GM21619 (cell line): ENCODE measurements around the gene VAV2.

Experiments used
- ATAC-seq: cut with Tn5 transposase; IDR thresholded peaks from one replicate; pipeline ENCODE4 v1.9.1; 2021; ENCODE audit not compliant: unreplicated experiment

VAV2 gene

DNA sequence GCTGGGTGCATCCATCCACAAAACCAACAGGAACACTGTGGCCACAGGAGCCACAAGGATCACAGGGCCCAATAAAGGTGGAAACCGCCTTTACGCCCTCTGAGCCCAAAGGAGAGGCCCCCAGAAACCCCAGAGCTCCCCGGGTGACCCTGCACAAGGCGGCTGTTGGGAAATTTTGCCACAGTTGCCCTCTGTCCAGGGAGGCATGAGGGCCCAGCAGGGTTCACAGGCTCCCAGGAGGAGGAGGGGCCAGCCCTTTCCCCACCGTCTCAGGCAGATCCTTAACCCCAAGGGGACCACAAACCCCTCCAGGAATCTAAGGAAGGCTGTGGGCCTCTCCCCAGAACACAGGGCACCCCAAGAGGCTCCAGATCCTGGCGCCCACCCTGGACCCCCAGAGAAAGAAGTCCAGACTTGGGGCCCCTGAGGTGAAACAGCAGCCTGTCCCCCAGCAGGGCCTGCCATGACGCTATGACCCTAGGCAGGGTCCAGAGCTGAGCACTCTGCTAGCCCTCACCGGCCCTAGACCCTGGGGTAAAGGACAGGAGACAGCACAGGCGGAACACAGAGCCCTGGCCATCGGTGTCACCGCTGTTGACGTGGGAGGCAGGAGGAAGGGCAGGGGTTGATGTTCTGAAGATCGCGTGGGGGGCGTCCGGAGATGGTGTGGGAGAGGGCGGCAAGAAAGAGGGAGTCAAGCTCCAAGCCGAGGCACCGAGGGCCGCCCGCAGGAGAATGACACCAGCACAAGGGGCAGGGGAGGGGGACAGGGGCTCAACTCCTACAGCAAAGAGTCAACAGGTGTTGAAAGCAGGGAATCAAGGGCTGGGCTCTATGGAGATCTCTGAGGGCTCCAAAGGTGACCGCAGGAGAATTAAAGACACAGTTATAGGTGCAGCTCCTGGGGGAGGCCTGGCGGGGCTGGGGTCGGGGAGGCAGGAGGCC is 97.5 kb downstream of the VAV2 start:
- no peak for ATAC-seq

DNA sequence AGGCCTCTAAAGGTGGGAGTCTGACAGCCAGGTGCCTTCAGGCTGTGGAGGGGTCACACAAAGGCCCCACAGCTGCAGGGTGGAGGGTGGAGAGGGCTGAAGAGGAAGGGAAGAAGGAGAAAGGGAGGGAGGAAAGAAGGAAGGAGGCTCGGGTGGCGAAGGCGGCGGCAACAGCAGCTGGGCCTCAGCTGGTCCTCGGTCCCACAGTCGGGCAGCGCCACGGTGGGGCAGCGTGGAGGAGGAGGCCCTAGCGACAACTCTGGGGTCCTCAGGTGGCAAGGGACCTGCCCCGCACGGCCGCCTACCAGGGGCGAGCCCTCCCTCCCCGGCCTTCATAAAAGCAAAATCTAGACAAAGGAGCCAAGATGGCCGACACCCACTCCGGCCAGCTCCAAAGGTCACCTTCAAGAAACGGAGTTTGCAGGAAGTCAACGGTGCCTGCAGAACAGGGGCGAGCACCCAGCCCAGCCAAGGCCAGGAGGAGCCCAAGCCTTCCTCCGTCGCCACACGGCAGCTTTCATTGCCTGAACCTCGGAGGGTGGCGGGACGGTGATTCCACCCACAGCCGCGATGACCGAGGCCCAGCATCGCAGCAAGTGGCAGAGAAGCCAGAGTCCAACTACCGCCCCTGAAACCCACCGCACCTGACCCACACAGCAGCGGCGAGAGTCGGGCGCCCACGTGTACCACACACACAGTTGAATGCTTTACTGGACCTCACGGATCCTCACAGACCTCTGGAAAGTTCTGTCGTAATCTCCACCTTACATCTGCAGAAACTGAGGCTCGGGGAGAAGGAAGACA is 98.7 kb downstream of the VAV2 start:
- no peak for ATAC-seq

- no peak for ATAC-seq
Measured at GRCh38 chr9:133892193-133892920, 99.8 kb downstream of the VAV2 start.

GRCh38 chr9:133891741-133892140 is 100.4 kb downstream of the VAV2 start:
- no peak for ATAC-seq

DNA sequence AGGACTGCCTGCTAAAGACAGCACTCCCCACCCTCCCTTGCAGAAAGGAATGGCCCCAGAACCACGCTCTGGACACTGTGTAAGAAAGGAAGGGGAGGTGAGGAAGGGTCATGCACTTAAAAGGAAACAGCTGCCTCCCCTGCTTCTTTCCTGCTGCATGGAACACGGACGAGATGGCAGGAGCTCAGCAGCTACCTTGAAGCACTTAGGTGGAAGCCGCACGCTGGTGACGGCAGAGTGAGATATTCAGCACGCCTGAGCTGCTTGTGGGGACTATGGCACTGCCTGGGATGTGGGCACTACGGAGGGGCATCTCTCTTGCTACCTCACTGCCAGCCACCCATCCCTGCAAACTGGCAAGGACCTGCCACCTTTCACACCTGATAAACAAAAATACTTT is 101.5 kb downstream of the VAV2 start:
- ATAC-seq = no peak

- no peak for ATAC-seq
Measured at GRCh38 chr9:133889584-133890301, 102.4 kb downstream of the VAV2 start.

- no peak for ATAC-seq
Measured at GRCh38 chr9:133888809-133889491, 103.2 kb downstream of the VAV2 start.

GRCh38 chr9:133888048-133888808 is 103.9 kb downstream of the VAV2 start:
- no peak for ATAC-seq

DNA sequence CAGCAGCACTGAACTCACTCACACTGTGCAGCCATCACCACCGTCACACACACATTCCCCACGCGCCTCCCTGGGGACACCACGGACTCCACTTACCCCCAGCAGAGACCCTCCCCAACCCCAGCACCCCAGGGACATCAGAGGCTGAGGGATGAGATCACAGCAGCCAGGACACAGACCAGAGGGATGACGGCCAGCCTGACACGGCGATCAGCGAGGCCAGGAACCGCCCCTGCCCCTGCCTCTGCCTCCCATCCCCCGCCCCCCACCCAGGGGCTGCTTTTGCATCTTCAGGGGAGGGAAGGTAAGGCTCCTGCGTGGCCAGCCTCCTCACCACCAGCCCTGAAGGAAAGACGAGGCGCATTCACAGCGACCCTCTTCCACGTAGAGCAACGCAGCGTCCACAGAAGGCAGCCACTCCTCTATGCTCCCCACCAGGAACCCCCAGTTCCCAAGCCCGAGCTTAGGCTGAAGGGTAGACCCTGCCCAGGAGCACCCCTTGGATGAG is 104.5 kb downstream of the VAV2 start:
- no peak for ATAC-seq

DNA sequence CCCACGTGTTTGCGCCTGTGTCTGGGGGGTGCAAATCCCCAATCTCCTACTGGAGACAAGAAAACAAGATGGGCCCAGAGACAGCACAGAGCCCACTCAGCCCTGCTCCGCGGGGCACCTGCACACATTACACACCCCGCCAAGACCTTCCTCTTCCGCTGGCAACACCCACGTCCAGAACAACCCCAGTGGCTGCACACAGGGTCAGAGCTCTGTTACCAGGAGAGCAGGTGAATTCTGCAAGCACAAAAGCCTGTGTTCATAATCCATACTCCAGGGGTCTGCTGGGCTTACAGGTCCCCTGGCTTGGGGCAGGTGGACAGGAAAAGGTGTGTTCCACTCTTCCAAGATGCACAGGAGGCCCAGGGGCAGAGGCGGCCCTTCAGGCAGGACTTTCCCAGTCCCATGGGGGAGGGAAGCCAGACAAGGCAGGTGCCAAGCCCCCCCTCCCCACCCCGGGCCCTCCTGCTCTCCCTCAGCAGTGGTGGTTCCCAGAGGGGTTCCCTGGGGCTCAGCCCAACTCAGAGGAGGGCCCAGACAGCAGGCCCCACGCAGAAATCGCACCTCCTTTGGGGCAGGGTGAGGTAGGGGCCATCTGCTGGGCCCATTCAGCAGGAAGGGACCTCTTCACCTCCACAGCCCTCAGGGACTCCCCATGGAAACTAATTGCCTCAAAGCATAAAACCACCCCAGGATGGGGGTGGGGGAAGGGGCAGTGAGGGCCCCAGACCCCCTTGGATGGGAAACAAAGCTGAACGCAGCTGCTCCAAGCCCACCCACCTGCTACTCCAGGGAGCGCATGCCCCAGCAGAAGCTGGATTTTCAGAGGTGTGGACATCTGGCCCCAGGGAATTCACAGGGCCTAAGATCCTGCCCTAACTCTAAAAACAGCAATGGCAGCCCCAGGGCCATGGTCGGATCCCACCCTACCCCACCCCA is 105.3 kb downstream of the VAV2 start:
- no peak for ATAC-seq

DNA sequence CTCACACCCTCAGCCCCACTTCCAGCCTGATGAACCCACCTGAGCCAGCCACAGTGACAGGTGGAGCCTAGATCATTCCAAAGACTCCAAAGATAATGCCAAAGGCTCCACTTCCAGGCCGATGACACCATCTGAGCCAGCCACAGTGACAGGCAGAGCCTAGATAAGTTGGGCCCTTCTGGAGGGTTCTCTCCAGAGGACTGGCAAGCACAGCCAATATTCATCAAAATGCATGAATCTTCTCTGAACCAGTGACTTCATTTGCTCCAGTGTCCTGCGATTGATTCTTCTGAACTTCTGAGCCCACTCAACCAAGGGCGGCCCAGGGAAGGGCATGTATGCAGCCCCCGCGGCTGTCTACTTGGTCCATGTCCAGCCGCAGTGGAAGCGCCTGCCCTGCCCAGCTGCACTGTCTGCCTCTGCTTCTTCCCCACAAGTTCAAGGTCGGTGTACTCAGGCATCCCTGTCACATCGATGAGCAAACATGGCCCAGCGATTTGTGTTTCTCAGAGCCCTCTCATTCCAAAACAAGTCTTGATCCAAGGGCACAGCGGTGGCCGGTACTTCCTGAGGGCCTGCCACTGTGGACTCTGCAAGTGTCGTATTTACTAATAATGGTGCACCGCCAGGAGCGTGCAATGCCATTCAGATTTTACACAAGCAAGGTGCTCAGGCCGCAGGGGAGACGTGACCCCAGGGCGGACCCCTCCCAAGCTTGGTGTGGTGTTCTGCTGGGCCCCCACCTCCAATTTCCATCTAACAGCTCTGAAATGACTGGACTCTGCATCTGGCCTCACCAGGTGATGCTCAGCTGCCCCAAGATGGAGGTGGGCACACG is 107.0 kb downstream of the VAV2 start:
- no peak for ATAC-seq

DNA sequence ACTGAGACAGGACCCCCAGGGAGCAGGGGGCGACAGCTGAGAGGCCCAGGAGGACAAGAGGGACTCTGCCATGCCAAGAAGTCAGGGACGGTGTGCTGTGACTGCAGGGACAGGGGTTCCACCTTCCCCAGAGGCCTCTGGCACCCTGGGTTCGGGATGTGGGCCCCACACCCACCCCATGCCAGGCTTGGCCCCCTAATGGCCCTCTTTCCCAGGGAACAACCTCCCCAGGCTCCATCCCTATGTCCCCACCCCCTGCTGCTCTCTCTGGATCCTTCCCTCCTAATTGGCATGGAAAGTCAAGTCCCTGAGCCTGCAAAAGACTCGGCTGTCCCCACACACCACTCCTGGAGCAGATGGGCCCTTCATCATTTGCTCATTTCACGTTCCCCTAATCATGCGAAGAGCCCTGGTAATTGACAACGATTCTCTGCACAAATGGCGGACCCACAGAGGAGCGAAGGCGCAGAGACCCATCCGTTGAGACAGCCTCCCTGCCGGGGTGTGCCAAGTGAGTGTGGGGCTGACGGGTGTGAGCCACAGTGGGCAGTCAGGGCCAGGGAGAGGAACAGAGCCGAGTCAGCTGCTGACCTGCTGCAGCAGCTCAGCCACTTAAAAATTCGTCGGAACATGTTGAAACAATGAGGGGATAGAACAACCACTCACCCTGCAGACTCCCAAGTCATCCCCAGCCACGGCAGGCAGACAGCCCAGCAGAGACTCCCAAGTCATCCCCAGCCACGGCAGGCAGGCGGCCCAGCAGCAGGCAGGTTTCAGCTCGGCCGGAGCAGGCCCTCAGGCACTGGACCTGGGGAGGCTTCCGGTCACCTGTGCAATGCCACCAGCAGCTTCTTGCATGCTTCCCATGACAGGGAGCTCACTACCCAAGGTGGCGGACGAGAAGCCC is 109.0 kb downstream of the VAV2 start:
- no peak for ATAC-seq

- ATAC-seq = no peak
Measured at GRCh38 chr9:133881671-133882381, 110.3 kb downstream of the VAV2 start.

GRCh38 chr9:133880851-133881661 is 111.1 kb downstream of the VAV2 start:
- ATAC-seq = no peak

DNA sequence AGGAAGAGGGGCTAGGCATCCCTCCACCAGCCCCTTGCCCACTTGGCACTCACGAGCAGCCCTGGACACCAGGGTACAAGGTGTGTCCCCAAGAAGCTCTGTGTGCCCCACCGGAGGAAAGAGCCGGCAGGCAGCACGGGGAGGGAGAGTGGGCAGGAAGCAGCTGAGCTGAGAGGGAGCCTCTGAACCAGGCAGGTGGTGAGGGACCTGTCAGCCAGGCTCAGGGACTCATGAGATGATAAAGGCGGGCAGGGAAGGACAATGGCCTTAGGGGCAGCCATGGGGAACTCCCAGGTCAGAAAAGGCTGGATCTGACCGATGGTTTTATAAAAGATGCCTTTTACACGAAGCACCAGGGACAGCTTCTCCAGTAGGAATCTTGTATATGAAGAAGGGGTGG is 112.0 kb downstream of the VAV2 start:
- no peak for ATAC-seq
